GM19043 (cell line): ENCODE results near the gene CAMKMT.

Experiments
- ATAC-seq: cut with Tn5 transposase; IDR thresholded peaks from one replicate; pipeline ENCODE4 v1.9.1; 2021; ENCODE audit warnings: low read depth; ENCODE audit not compliant: unreplicated experiment

Gene CAMKMT

GRCh38 chr2:44361330-44362206 lies at the start of gene CAMKMT, which contains the start of gene PREPL:
Gene CAMKMT (plus strand): TSS chr2:44361947.
Gene PREPL (minus strand): TSS chr2:44361494. CDS start chr2:44346342, 15,152 bp downstream.
- ATAC-seq, result peak; percentile 68

- no peak for ATAC-seq
Measured at GRCh38 chr2:44314362-44314761, 47.4 kb upstream of the CAMKMT start.

GRCh38 chr2:44315945-44316344 lies 45.8 kb upstream of the CAMKMT start:
- no peak for ATAC-seq

GRCh38 chr2:44320832-44321231 lies 40.9 kb upstream of the CAMKMT start:
- no peak for ATAC-seq

GRCh38 chr2:44321360-44321759 lies 40.4 kb upstream of the CAMKMT start:
- no peak for ATAC-seq

GRCh38 chr2:44324971-44325426 lies 36.7 kb upstream of the CAMKMT start:
- ATAC-seq, result no peak

GRCh38 chr2:44325897-44326296 lies 35.9 kb upstream of the CAMKMT start:
- ATAC-seq, result no peak

- no peak for ATAC-seq
Measured at GRCh38 chr2:44326548-44327264, 35.0 kb upstream of the CAMKMT start.

GRCh38 chr2:44328750-44329149 lies 33.0 kb upstream of the CAMKMT start:
- no peak for ATAC-seq

GRCh38 chr2:44329343-44329742 lies 32.4 kb upstream of the CAMKMT start:
- ATAC-seq, result no peak

GRCh38 chr2:44330801-44331200 lies 30.9 kb upstream of the CAMKMT start:
- ATAC-seq, result no peak

GRCh38 chr2:44333994-44334393 lies 27.8 kb upstream of the CAMKMT start:
- ATAC-seq, result no peak

GRCh38 chr2:44335806-44336538 lies 25.8 kb upstream of the CAMKMT start:
- ATAC-seq, result no peak

- ATAC-seq, result no peak
Measured at GRCh38 chr2:44342854-44343253, 18.9 kb upstream of the CAMKMT start.

- no peak for ATAC-seq
Measured at GRCh38 chr2:44347526-44347925, 14.2 kb upstream of the CAMKMT start.

GRCh38 chr2:44348400-44348799 lies 13.3 kb upstream of the CAMKMT start:
- ATAC-seq, result no peak

- ATAC-seq, result no peak
Measured at GRCh38 chr2:44349506-44349905, 12.2 kb upstream of the CAMKMT start.

- no peak for ATAC-seq
Measured at GRCh38 chr2:44351088-44351487, 10.7 kb upstream of the CAMKMT start.

- ATAC-seq, result no peak
Measured at GRCh38 chr2:44351676-44352075, 10.1 kb upstream of the CAMKMT start.

- no peak for ATAC-seq
Measured at GRCh38 chr2:44352510-44352909, 9.2 kb upstream of the CAMKMT start.

- no peak for ATAC-seq
Measured at GRCh38 chr2:44354761-44355160, 7.0 kb upstream of the CAMKMT start.
